Astrocyte of the spinal cord (primary cell): ENCODE measurements around the gene EPB41.

Source experiments
- DNase-seq: peaks from one replicate; pipeline ENCODE4 v3.0.0; 2011; ENCODE audit warnings: low read depth, low spot score
- H3K4me3 ChIP-seq: 2 replicates; pipeline ENCODE4 v1.5.1; 2011; ENCODE audit warnings: low read depth, mild to moderate bottlenecking, low read length, moderate library complexity
- CTCF ChIP-seq: IDR thresholded peaks from 2 replicates; pipeline ENCODE4 v1.5.1; 2012; ENCODE audit warnings: low read depth, mild to moderate bottlenecking, low read length, inconsistent platforms
- in situ Hi-C: cut with HindIII; loops from 2 replicates; pipeline ENCODE4 v1.10.0; 2017; ENCODE audit warnings: low sequenced_read_pairs

The EPB41 gene

GRCh38 chr1:28983091-28983490, 68.7 kb downstream of the EPB41 start:
- no peak for TF ChIP-seq CTCF
- H3K4me3 ChIP-seq = no peak overlapping the region
- in situ Hi-C loops = no loop called here
- no peak for DNase-seq

GRCh38 chr1:28983509-28984310, 69.3 kb downstream of the EPB41 start:
- no peak overlapping the region for H3K4me3 ChIP-seq
- DNase-seq = no peak
- TF ChIP-seq CTCF = no peak
- in situ Hi-C loops = no loop called here

GRCh38 chr1:28984311-28984684, 69.9 kb downstream of the EPB41 start:
- no peak overlapping the region for H3K4me3 ChIP-seq
- no peak for DNase-seq
- in situ Hi-C loops = no loop called here
- TF ChIP-seq CTCF = no peak

GRCh38 chr1:28985427-28985826, 71.1 kb downstream of the EPB41 start:
- H3K4me3 ChIP-seq = no peak overlapping the region
- TF ChIP-seq CTCF = no peak
- in situ Hi-C loops = no loop called here
- no peak for DNase-seq

GRCh38 chr1:28986306-28986910, 72.0 kb downstream of the EPB41 start:
- no peak overlapping the region for H3K4me3 ChIP-seq
- TF ChIP-seq CTCF = no peak
- DNase-seq = no peak
- in situ Hi-C loops = no loop called here

GRCh38 chr1:29002792-29003191, 88.4 kb downstream of the EPB41 start:
- in situ Hi-C loops = no loop called here
- no peak for TF ChIP-seq CTCF
- no peak for DNase-seq
- no peak overlapping the region for H3K4me3 ChIP-seq
